ENCODE measurements around the gene TANC1. TPM values are rescaled to one million over a fixed set of nuclear protein-coding genes. Genes with fewer than 3 reads are reported as not detected.

TANC1 gene
- total RNA-seq, 1 experiment from 2014 or later = 2.5 TPM

DNA sequence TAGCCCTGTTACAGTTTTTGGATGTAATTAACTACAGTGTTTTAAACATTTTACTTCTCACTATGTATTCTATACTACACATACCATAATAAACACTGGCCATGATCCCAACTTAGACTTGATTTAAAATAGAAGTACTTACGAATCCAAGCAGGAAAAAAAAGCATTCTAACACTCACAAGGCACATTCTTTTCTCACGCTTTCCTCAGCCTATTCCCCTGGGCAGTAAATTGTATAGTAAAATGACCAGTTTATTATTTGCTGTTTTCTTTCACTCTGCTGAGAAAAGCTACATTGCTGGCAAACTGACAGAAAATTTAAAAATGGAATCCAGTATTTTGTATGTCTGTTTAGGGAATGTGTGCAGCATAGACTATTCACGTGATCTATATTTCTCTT lies 2.8 kb upstream of the TANC1 start:
- Histone ChIP-seq H2BK15ac (ENCODE audit: low read depth, low read length) (no peak overlapping the region), H3K4me1 (ENCODE audit: insufficient read depth, low read length) (no peaks in the 10 kb centered on the region), H4K8ac (replicated peaks; ENCODE audit: insufficient read length, low read depth, low read length) (no peak overlapping the region), H3K18ac (ENCODE audit: insufficient read length, low read depth, low read length) (no peak overlapping the region), H2AFZ (ENCODE audit: low read length) (no peak overlapping the region), H2BK5ac (ENCODE audit: insufficient read length, low read length) (no peak overlapping the region), H3K4ac (ENCODE audit: low read depth, low read length) (no peak overlapping the region), H3K23me2 (ENCODE audit: insufficient read length, low read depth, low read length, poor library complexity, severe bottlenecking) (peaks cover 19% of the 10 kb centered on the region), H4K20me1 (ENCODE audit: control insufficient read depth, insufficient read depth, insufficient read length) (no peaks in the 10 kb centered on the region), H2BK20ac (ENCODE audit: low read depth, low read length, poor library complexity, severe bottlenecking) (no peak overlapping the region), H3K23ac (ENCODE audit: insufficient read length, low read depth, low read length) (no peak overlapping the region), H2AK5ac (ENCODE audit: insufficient read length, low read length) (no peak overlapping the region), H4K91ac (ENCODE audit: insufficient read length, low read depth, low read length) (no peak overlapping the region), H3K9me3 (ENCODE audit: control insufficient read depth, low read depth, low read length) (no peaks in the 10 kb centered on the region), H3K79me1 (ENCODE audit: insufficient read depth, low read depth, low read length, poor library complexity, severe bottlenecking) (no peaks in the 10 kb centered on the region), H3K9ac (ENCODE audit: extremely low read depth, insufficient read length, low read length) (no peak overlapping the region), H3K14ac (ENCODE audit: insufficient read depth, low read length) (no peak overlapping the region), H2BK120ac (ENCODE audit: low read depth, low read length, poor library complexity, severe bottlenecking) (no peak overlapping the region), H4K5ac (ENCODE audit: insufficient read length, low read depth, low read length) (no peak overlapping the region), H3K4me2 (ENCODE audit: insufficient read depth, insufficient read length, low read length) (no peak overlapping the region), H3K27me3 (ENCODE audit: insufficient read depth, low read length) (peaks cover 14% of the 10 kb centered on the region; the same call in 1 of the 2 replicates), H3K27ac (ENCODE audit: insufficient read length, low read depth, low read length) (no peak overlapping the region), H3K56ac (ENCODE audit: insufficient read length, low read depth, low read length) (no peak overlapping the region), H3T11ph (ENCODE audit: low read length) (no peak overlapping the region), H3K79me2 (ENCODE audit: insufficient read depth, low read length) (no peaks in the 10 kb centered on the region), H2BK12ac (ENCODE audit: insufficient read length, low read depth, low read length) (no peak overlapping the region)
- Mint-ChIP-seq H3K36me3 (ENCODE audit: insufficient read depth in 1 of 3, low read depth in 3 of 3) (peaks cover 0 to 3% (median 0%) of the 10 kb centered on the region in 3 experiments; a peak in 2 of 7 replicates), H3K4me3 (no peak overlapping the region), H3K9me3 (peaks cover 0 to 7% of the 10 kb centered on the region in 2 experiments; a peak in 3 of 5 replicates), H3K27ac (no peak overlapping the region), H3K4me1 (peaks cover 29 to 37% of the 10 kb centered on the region in 2 experiments), H3K27me3 (ENCODE audit: low read depth) (peaks cover 66% of the 10 kb centered on the region)
- DNase-seq = no peak
- no CpG with 5 or more reads among the region's 3 CpGs for WGBS (ENCODE audit: extremely low coverage, insufficient read length, low lambda C conversion rate)
- TF ChIP-seq, protein P1, sequence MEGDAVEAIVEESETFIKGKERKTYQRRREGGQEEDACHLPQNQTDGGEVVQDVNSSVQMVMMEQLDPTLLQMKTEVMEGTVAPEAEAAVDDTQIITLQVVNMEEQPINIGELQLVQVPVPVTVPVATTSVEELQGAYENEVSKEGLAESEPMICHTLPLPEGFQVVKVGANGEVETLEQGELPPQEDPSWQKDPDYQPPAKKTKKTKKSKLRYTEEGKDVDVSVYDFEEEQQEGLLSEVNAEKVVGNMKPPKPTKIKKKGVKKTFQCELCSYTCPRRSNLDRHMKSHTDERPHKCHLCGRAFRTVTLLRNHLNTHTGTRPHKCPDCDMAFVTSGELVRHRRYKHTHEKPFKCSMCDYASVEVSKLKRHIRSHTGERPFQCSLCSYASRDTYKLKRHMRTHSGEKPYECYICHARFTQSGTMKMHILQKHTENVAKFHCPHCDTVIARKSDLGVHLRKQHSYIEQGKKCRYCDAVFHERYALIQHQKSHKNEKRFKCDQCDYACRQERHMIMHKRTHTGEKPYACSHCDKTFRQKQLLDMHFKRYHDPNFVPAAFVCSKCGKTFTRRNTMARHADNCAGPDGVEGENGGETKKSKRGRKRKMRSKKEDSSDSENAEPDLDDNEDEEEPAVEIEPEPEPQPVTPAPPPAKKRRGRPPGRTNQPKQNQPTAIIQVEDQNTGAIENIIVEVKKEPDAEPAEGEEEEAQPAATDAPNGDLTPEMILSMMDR (conservative IDR thresholded peaks at IDR 0.05) = no peak
